B cell (primary cell): ENCODE results near the gene LVRN.

Source experiments
- CTCF ChIP-seq: fragments of 200-600 bp; IDR thresholded peaks from one replicate; pipeline ENCODE4 v1.8.0; 2022; ENCODE audit warnings: antibody characterized with exemption, mild to moderate bottlenecking
- EZH2 ChIP-seq: IDR thresholded peaks from 2 replicates; pipeline ENCODE4 v1.6.1; 2012; ENCODE audit warnings: borderline replicate concordance, low read depth, mild to moderate bottlenecking, moderate library complexity, low read length; ENCODE audit not compliant: insufficient read depth, poor library complexity, severe bottlenecking

- TF ChIP-seq CTCF (no peak), EZH2 (no peak)
Measured at GRCh38 chr5:115930630-115931337, 31.5 kb upstream of the LVRN start.
